ENCODE data around the gene CMTM5.

CMTM5 gene

DNA sequence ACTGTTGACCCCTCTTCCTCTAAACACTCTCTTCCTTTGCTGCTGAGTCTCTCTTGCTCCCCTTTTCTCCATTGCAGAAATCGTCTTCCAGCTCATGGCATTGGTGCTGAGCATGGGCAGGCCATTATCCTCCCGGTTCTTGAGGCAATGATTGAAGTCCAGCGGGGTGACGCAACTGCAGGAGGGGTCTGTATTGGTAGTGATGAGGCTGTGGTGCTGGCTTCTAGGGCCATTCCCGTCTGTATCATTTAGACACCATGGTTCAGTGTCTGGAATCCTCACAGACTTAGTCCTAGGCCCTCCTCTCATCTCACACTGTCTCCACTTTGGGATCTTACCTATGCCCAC lies 23.4 kb upstream of the CMTM5 start:
- H3K4me3 ChIP-seq (ENCODE audit: low read length) = no peak overlapping the region
- no peaks in the 10 kb centered on the region for H3K79me2 ChIP-seq (ENCODE audit: control insufficient read depth, low read length)
- no peaks in the 10 kb centered on the region for H3K9me3 ChIP-seq (ENCODE audit: control insufficient read depth, insufficient read depth, low read length)
- H4K20me1 ChIP-seq (ENCODE audit: control insufficient read depth, insufficient read depth, low read depth, low read length) = no peaks in the 10 kb centered on the region
- H3K4me1 ChIP-seq (ENCODE audit: control insufficient read depth, low read length) = no peaks in the 10 kb centered on the region
- H3K9me2 ChIP-seq (replicated peaks; ENCODE audit: control insufficient read depth, low read length) = no peaks in the 10 kb centered on the region
- no peak overlapping the region for H3K4me2 ChIP-seq (ENCODE audit: low read length)
- H3K27ac ChIP-seq (ENCODE audit: low read depth, low read length) = no peak overlapping the region
- no peaks in the 10 kb centered on the region for H3K27me3 ChIP-seq (ENCODE audit: control insufficient read depth, low read length)
- no peak for TF ChIP-seq CTCF (IDR thresholded peaks at IDR 0.05; ENCODE audit: low read depth, low read length, poor library complexity, severe bottlenecking)
- no peak for TF ChIP-seq EZH2phosphoT487 (IDR thresholded peaks at IDR 0.05; ENCODE audit: borderline replicate concordance, low read length)
- no peaks in the 10 kb centered on the region for H3F3A ChIP-seq (ENCODE audit: control insufficient read depth, insufficient read depth)
- no peaks in the 10 kb centered on the region for H3K36me3 ChIP-seq (ENCODE audit: control insufficient read depth, low read length)

DNA sequence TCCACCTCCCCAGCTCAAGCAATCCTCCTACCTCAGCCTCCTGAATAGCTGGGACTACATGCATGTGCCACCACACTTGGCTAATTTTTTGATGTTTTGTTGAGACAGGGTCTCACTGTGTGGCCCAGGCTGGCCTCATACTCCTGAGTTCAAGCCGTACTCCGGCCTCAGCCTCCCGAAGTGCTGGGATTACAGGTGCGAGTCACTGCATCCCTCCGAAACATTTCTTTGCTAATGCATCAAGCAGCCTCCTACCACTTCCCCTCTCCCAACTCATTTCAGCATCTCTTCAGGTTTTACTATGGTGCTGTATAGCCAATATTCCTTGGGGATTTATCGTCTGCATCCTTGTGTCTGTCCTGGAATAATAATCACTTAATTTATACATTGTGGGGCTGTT lies 21.9 kb upstream of the CMTM5 start:
- TF ChIP-seq EZH2phosphoT487 (IDR thresholded peaks at IDR 0.05; ENCODE audit: borderline replicate concordance, low read length) (no peak), CTCF (IDR thresholded peaks at IDR 0.05; ENCODE audit: low read depth, low read length, poor library complexity, severe bottlenecking) (no peak)
- Histone ChIP-seq H3K79me2 (ENCODE audit: control insufficient read depth, low read length) (no peaks in the 10 kb centered on the region), H3K36me3 (ENCODE audit: control insufficient read depth, low read length) (no peaks in the 10 kb centered on the region), H3K27ac (ENCODE audit: low read depth, low read length) (no peak overlapping the region), H3K9me3 (ENCODE audit: control insufficient read depth, insufficient read depth, low read length) (no peaks in the 10 kb centered on the region), H3K4me2 (ENCODE audit: low read length) (no peak overlapping the region), H3K4me1 (ENCODE audit: control insufficient read depth, low read length) (no peaks in the 10 kb centered on the region), H3K4me3 (ENCODE audit: low read length) (no peak overlapping the region), H3K27me3 (ENCODE audit: control insufficient read depth, low read length) (no peaks in the 10 kb centered on the region), H3K9me2 (replicated peaks; ENCODE audit: control insufficient read depth, low read length) (no peaks in the 10 kb centered on the region), H4K20me1 (ENCODE audit: control insufficient read depth, insufficient read depth, low read depth, low read length) (no peaks in the 10 kb centered on the region), H3F3A (ENCODE audit: control insufficient read depth, insufficient read depth) (no peaks in the 10 kb centered on the region)

DNA sequence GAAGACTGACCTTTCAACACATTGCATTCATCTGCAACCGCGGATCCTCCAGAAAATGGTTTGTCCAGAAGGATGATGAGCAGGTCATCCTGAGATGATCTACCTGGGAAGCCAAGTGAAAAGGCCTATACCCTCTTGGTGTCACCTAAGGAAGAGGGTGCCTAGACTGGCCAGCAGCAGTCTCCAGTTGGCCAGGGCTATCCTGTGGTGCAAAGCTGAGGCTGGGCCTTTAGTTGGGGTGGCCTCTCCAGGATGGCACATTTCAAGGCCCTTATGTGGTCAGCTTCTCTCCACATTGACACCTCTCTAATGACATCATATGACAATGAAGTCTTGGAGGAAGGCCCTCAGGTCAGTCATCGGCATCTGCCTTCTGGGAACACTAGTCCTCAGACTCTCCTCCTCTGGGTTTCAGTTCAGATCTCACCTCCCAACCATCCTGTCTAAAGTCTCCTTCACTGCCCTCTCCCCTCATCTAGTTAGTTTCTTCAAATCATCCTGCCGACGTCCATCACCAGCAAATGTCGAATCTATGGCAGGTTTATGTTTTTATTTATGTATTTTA lies 20.9 kb upstream of the CMTM5 start:
- Histone ChIP-seq H3K4me1 (ENCODE audit: control insufficient read depth, low read length) (no peaks in the 10 kb centered on the region), H3K4me2 (ENCODE audit: low read length) (no peak overlapping the region), H3K27me3 (ENCODE audit: control insufficient read depth, low read length) (no peaks in the 10 kb centered on the region), H3K9me2 (replicated peaks; ENCODE audit: control insufficient read depth, low read length) (no peaks in the 10 kb centered on the region), H3K79me2 (ENCODE audit: control insufficient read depth, low read length) (no peaks in the 10 kb centered on the region), H3K9me3 (ENCODE audit: control insufficient read depth, insufficient read depth, low read length) (no peaks in the 10 kb centered on the region), H3K27ac (ENCODE audit: low read depth, low read length) (no peak overlapping the region), H3F3A (ENCODE audit: control insufficient read depth, insufficient read depth) (no peaks in the 10 kb centered on the region), H4K20me1 (ENCODE audit: control insufficient read depth, insufficient read depth, low read depth, low read length) (no peaks in the 10 kb centered on the region), H3K4me3 (ENCODE audit: low read length) (no peak overlapping the region), H3K36me3 (ENCODE audit: control insufficient read depth, low read length) (no peaks in the 10 kb centered on the region)
- TF ChIP-seq CTCF (IDR thresholded peaks at IDR 0.05; ENCODE audit: low read depth, low read length, poor library complexity, severe bottlenecking) (no peak), EZH2phosphoT487 (IDR thresholded peaks at IDR 0.05; ENCODE audit: borderline replicate concordance, low read length) (no peak)

All from DOHH2 (cell line).